PC-9 (cell line): ENCODE data around the gene ZNF580. TPM values are rescaled to one million over a fixed set of nuclear protein-coding genes. Genes with fewer than 3 reads are reported as not detected.
A peak's percentile ranks its signal among the peaks of the same experiment; 100 is the strongest.

ENCODE experiments used
- BruUV-seq: library from RNA; stranded (reverse); fragments of 400-500 nt; replicated peaks from 2 replicates; lab custom pipeline; 2021; lab: Mats Ljungman, UMichigan
- CTCF ChIA-PET: fragments of 300-600 bp; sonication (Branson Sonifier 250); formaldehyde crosslinking; loops from one replicate; lab custom pipeline; 2022; ENCODE audit warnings: antibody characterized with exemption; lab: Charles Lee
- POLR2A ChIA-PET: fragments of 300-600 bp; sonication (Branson Sonifier 250); formaldehyde crosslinking; loops from one replicate; lab custom pipeline; 2022; ENCODE audit warnings: antibody characterized with exemption; ENCODE audit not compliant: unreplicated experiment; lab: Charles Lee
- DNase-seq, 2 experiments: peaks; one replicate each; pipeline versions ENCODE4 v3.0.0 to v3.0.0-alpha.2; 2015 to 2022; ENCODE audit warnings: mixed read lengths in 1 of 2
- H2AFZ ChIP-seq: fragments of 200-600 bp; sonication (generic); 2 replicates; pipeline ENCODE4 v1.8.1; 2017; ENCODE audit warnings: antibody characterized with exemption
- H3F3A ChIP-seq: fragments of 200-600 bp; sonication (generic); 2 replicates; pipeline ENCODE4 v1.8.1; 2017; ENCODE audit warnings: antibody characterized with exemption, mild to moderate bottlenecking, low read depth; ENCODE audit not compliant: insufficient read depth
- H3K27ac ChIP-seq: fragments of 200-600 bp; sonication (generic); 2 replicates; pipeline ENCODE4 v1.6.1; 2016; ENCODE audit warnings: mixed run types
- H3K27me3 ChIP-seq: fragments of 200-600 bp; sonication (generic); 2 replicates; pipeline ENCODE4 v1.6.1; 2016; ENCODE audit warnings: low read depth, mixed run types; ENCODE audit not compliant: insufficient read depth
- H3K36me3 ChIP-seq: fragments of 200-600 bp; sonication (generic); 2 replicates; pipeline ENCODE4 v1.6.1; 2016; ENCODE audit warnings: low read depth, mixed run types
- H3K4me1 ChIP-seq: fragments of 200-600 bp; sonication (generic); replicated peaks from 2 replicates; pipeline ENCODE4 v1.6.1; 2016; ENCODE audit warnings: mixed run types; ENCODE audit not compliant: insufficient read depth
- H3K4me2 ChIP-seq: fragments of 200-600 bp; sonication (generic); 2 replicates; pipeline ENCODE4 v1.6.1; 2017; ENCODE audit warnings: mixed run types
- H3K4me3 ChIP-seq: fragments of 200-600 bp; sonication (generic); 2 replicates; pipeline ENCODE4 v1.6.1; 2016; ENCODE audit warnings: mixed run types
- H3K79me2 ChIP-seq: fragments of 200-600 bp; sonication (generic); 2 replicates; pipeline ENCODE4 v1.6.1; 2017; ENCODE audit warnings: low read depth, mixed run types
- H3K9me2 ChIP-seq: fragments of 200-600 bp; sonication (generic); 2 replicates; pipeline ENCODE4 v1.8.1; 2017; ENCODE audit warnings: mild to moderate bottlenecking; ENCODE audit not compliant: insufficient read depth
- H3K9me3 ChIP-seq: fragments of 200-600 bp; sonication (generic); 2 replicates; pipeline ENCODE4 v1.8.1; 2016; ENCODE audit warnings: low read depth; ENCODE audit not compliant: insufficient read depth
- H4K20me1 ChIP-seq: fragments of 200-600 bp; sonication (generic); 2 replicates; pipeline ENCODE4 v1.8.1; 2017; ENCODE audit not compliant: insufficient read depth
- EZH2 ChIP-seq: fragments of 200-600 bp; sonication (generic); IDR thresholded peaks from 2 replicates; pipeline ENCODE4 v1.8.0; 2017; ENCODE audit warnings: antibody characterized with exemption, low read depth
- intact Hi-C: fragments of 100-400 bp; cut with micrococcal nuclease; formaldehyde crosslinking; loops from one replicate; pipeline ENCODE4 v1.10.0; 2022; ENCODE audit not compliant: unreplicated experiment
- total RNA-seq: library from RNA; stranded (reverse); gene quantifications from 2 replicates; pipeline ENCODE4 v1.2.3, GENCODE V29; 2021
- TF ChIP-seq, protein P1 (sequence below): fragments of 200-600 bp; sonication (generic); conservative IDR thresholded peaks from 2 replicates; pipeline ENCODE4 v1.6.1; 2017; ENCODE audit warnings: mixed run types, antibody characterized with exemption, mild to moderate bottlenecking, moderate library complexity

The ZNF580 gene
- total RNA-seq, 1 experiment from 2014 or later, result 56.6 TPM

DNA sequence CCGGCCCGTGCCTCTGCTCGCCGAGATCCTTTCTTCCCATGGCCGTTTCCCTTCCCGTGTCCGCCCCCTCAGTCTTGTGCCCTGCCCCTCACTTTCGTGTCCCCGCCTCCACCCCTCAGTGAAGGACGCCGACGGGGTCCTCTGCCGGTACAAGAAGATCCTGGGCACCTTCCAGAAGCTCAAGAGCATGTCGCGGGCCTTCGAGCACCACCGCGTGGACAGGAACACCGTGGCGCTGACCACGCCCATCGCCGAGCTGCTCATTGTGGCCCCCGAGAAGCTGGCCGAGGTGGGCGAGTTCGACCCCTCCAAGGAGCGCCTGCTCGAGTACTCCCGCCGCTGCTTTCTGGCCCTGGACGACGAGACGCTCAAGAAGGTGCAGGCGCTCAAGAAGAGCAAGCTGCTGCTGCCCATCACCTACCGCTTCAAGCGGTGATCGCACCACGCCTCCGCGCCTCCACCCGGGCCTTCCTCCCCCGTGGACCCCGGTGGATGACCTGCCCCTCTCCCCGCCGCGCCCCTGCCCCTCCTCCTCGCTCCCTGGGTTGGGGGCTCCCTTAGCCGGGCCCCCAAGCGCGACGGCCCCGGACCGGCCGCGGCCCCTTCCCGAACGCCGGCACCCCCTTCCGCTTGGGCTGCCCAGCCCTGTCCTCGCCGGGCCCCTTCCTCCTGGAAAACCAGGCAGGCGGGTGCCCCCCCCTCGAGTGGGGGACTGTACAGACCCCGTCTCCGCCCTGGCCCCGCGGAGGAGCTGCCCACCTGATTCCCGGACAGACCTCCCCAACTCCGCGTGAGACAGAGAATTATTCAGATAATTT is 11.7 kb downstream of the ZNF580 start:
- Histone ChIP-seq H3K9me2 (no peaks in the 10 kb centered on the region), H3K4me3 (peak overlapping the region; percentile 72; the same call in 1 of the 2 replicates), H3K36me3 (peaks cover 14% of the 10 kb centered on the region; the same call in 1 of the 2 replicates), H3K4me1 (peaks cover 17% of the 10 kb centered on the region), H3K27ac (no peak overlapping the region), H3K27me3 (no peaks in the 10 kb centered on the region), H4K20me1 (peaks cover 20% of the 10 kb centered on the region), H3F3A (peaks cover 13% of the 10 kb centered on the region; the same call in 1 of the 2 replicates), H3K9me3 (no peaks in the 10 kb centered on the region), H3K4me2 (peak overlapping the region; percentile 79), H3K79me2 (peaks cover 30% of the 10 kb centered on the region), H2AFZ (no peak overlapping the region)
- BruUV-seq, result no TSS peak
- CTCF ChIA-PET, result interaction anchor here (0.7 to 0.9 kb wide), 3 partner anchors 166 to 681 kb away, joined by 4 read pairs; no protein-coding TSS in a partner anchor
- intact Hi-C loops, result loop anchor here (5.0 kb wide), 1 partner anchor 490 kb away; the partner anchor contains the start of gene ZNF444
- POLR2A ChIA-PET, result no interaction called here
- TF ChIP-seq, protein P1, sequence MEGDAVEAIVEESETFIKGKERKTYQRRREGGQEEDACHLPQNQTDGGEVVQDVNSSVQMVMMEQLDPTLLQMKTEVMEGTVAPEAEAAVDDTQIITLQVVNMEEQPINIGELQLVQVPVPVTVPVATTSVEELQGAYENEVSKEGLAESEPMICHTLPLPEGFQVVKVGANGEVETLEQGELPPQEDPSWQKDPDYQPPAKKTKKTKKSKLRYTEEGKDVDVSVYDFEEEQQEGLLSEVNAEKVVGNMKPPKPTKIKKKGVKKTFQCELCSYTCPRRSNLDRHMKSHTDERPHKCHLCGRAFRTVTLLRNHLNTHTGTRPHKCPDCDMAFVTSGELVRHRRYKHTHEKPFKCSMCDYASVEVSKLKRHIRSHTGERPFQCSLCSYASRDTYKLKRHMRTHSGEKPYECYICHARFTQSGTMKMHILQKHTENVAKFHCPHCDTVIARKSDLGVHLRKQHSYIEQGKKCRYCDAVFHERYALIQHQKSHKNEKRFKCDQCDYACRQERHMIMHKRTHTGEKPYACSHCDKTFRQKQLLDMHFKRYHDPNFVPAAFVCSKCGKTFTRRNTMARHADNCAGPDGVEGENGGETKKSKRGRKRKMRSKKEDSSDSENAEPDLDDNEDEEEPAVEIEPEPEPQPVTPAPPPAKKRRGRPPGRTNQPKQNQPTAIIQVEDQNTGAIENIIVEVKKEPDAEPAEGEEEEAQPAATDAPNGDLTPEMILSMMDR, result no peak
- no peak for TF ChIP-seq EZH2
- peak in 1 of 2 experiments; percentile 25 for DNase-seq

DNA sequence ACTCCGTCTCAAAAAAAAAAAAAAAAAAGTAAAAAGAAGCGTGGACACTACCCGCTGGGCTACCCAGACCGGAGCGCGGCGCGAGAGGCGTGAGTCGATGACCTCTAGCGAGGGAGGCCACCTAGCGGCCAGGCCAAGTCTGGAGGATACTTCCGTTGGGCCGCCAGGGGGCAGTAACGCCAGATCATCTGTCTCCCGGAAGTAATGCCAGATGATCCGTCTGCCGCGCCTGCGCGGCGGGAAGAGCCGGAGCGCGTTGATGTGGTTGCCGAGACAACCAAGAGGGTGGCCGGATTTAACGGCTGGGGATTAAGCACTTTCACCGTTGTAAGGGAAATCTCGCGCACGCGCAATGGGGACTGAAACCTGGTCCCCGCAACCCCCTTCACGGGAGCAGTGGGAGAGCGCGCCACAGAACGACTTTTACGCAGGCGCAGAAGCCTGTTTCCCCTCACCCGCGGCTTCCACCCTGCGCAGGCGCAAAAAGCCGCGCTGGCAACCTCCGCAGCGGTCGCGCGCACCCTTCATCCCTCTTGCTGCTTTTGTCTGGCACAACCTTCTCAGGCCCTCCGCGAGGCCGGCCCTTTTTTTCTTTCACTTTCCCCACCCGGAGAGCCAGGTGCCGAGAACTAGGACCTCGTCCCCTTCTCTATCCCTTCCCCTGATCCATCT is 13.0 kb downstream of the ZNF580 start:
- Histone ChIP-seq H3F3A (peaks cover 10% of the 10 kb centered on the region; the same call in 1 of the 2 replicates), H3K79me2 (peaks cover 39% of the 10 kb centered on the region), H3K4me1 (peaks cover 25% of the 10 kb centered on the region), H3K9me3 (no peaks in the 10 kb centered on the region), H3K4me2 (peak overlapping the region; percentile 79), H3K36me3 (peaks cover 18% of the 10 kb centered on the region; the same call in 1 of the 2 replicates), H3K27ac (peak overlapping the region; percentile 95), H3K4me3 (peak overlapping the region; percentile 72), H4K20me1 (peaks cover 33% of the 10 kb centered on the region), H2AFZ (peak overlapping the region; percentile 68), H3K9me2 (no peaks in the 10 kb centered on the region), H3K27me3 (no peaks in the 10 kb centered on the region)
- no peak for TF ChIP-seq EZH2
- TF ChIP-seq, protein P1, result peak; percentile 97
- BruUV-seq, result TSS peak; percentile 84
- POLR2A ChIA-PET, result interaction anchor here (0.6 to 1.4 kb wide), 15 partner anchors 11 to 1193 kb away, joined by 3 to 13 read pairs (median 4); partner anchors contain the start of genes FIZ1, LENG9, UBE2S and ZNF581
- DNase-seq, result peak; percentile 96 to 99
- intact Hi-C loops, result loop anchor here (1.0 to 5.0 kb wide), 3 partner anchors 10 to 489 kb away; partner anchors contain the start of genes ZNF444 and ZNF581
- CTCF ChIA-PET, result interaction anchor here (0.7 to 1.3 kb wide), 8 partner anchors 14 to 680 kb away, joined by 4 to 11 read pairs (median 4); no protein-coding TSS in a partner anchor
